Glutamatergic neuron (in vitro differentiated cells): ENCODE results near the gene ULK2. TPM values are rescaled to one million over a fixed set of nuclear protein-coding genes. Genes with fewer than 3 reads are reported as not detected.

Experiments used
- DNase-seq: peaks from one replicate; pipeline ENCODE4 v3.0.0; 2022
- H3K27ac Mint-ChIP-seq: one replicate; pipeline ENCODE4 v1.8.0; 2020; ENCODE audit warnings: mild to moderate bottlenecking, mixed read lengths, inconsistent platforms; ENCODE audit not compliant: unreplicated experiment
- H3K27me3 Mint-ChIP-seq: one replicate; pipeline ENCODE4 v1.8.0; 2020; ENCODE audit warnings: mild to moderate bottlenecking, moderate library complexity, mixed read lengths, inconsistent platforms; ENCODE audit not compliant: unreplicated experiment
- H3K36me3 Mint-ChIP-seq: one replicate; pipeline ENCODE4 v1.8.0; 2020; ENCODE audit warnings: mild to moderate bottlenecking, mixed read lengths, inconsistent platforms; ENCODE audit not compliant: unreplicated experiment
- H3K4me1 Mint-ChIP-seq: one replicate; pipeline ENCODE4 v1.8.0; 2020; ENCODE audit warnings: mild to moderate bottlenecking, low read depth, mixed read lengths, inconsistent platforms; ENCODE audit not compliant: unreplicated experiment
- H3K4me3 Mint-ChIP-seq: one replicate; pipeline ENCODE4 v1.8.0; 2020; ENCODE audit warnings: mild to moderate bottlenecking, mixed read lengths, inconsistent platforms; ENCODE audit not compliant: unreplicated experiment
- H3K9me3 Mint-ChIP-seq: one replicate; pipeline ENCODE4 v1.8.0; 2020; ENCODE audit warnings: mild to moderate bottlenecking, moderate library complexity, mixed read lengths, inconsistent platforms; ENCODE audit not compliant: unreplicated experiment
- total RNA-seq: library from RNA; stranded (reverse); fragmentation: NEBNext Ultra II Directional; extraction: Animal tissue kit (Norgen Biotek cat#: 25700); gene quantifications from one replicate; pipeline ENCODE4 v1.2.1, GENCODE V29; 2021; ENCODE audit not compliant: unreplicated experiment
- TF ChIP-seq, protein P1 (sequence below): fragments of 200-600 bp; sonication (generic); IDR thresholded peaks from one replicate; pipeline ENCODE4 v1.5.0; 2021; ENCODE audit not compliant: partially characterized antibody, unreplicated experiment

ULK2 gene
- total RNA-seq, 1 donor from 2014 or later, result 42.3 TPM

DNA sequence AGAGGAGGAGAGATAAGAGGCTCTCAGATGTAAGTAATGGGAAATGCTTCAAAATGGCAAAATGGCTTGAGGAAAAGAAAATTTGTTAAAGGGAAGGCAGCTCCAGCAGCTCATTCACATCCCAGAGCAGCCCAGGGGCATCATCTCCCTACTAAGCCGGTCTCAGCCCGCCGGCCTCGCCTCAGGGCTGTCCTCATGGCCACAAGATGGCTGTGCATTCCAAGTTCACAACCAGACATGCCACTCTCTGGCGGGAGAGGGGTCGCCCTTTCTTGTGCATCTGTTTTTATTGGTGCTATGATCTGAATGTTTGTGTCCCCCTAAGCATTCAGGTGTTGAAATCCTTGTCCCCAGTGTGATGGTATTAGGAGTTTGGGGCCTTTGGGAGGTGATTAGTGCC lies 137.8 kb downstream of the ULK2 start:
- DNase-seq, result no peak
- Mint-ChIP-seq H3K27me3 (no peaks in the 10 kb centered on the region), H3K9me3 (no peaks in the 10 kb centered on the region), H3K27ac (no peak overlapping the region), H3K36me3 (peaks cover 7% of the 10 kb centered on the region), H3K4me1 (no peaks in the 10 kb centered on the region), H3K4me3 (no peak overlapping the region)
- TF ChIP-seq, protein P1, sequence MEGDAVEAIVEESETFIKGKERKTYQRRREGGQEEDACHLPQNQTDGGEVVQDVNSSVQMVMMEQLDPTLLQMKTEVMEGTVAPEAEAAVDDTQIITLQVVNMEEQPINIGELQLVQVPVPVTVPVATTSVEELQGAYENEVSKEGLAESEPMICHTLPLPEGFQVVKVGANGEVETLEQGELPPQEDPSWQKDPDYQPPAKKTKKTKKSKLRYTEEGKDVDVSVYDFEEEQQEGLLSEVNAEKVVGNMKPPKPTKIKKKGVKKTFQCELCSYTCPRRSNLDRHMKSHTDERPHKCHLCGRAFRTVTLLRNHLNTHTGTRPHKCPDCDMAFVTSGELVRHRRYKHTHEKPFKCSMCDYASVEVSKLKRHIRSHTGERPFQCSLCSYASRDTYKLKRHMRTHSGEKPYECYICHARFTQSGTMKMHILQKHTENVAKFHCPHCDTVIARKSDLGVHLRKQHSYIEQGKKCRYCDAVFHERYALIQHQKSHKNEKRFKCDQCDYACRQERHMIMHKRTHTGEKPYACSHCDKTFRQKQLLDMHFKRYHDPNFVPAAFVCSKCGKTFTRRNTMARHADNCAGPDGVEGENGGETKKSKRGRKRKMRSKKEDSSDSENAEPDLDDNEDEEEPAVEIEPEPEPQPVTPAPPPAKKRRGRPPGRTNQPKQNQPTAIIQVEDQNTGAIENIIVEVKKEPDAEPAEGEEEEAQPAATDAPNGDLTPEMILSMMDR, result no peak

DNA sequence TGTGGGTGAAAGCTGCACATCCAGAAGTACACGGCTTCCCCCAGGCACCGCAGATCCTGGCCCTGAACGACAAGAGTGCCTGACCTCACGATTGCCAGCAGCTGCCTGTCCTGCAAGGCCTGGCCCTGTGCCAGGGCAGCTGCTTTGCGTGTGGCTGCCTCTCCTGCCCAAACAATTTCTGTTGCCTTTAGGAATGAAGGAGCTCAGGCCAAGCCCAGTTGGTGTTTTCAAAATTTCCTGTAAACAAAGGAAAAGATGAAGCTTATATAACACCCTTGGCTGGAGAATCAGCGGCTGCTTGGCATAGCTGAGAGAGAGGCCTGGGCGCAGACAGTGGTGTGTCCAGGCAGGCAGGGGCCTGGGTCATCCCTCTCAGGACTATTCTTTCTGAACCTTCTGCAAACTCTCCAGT lies 139.6 kb downstream of the ULK2 start:
- Mint-ChIP-seq H3K4me1 (no peaks in the 10 kb centered on the region), H3K36me3 (peaks cover 7% of the 10 kb centered on the region), H3K9me3 (no peaks in the 10 kb centered on the region), H3K27ac (no peak overlapping the region), H3K4me3 (no peak overlapping the region), H3K27me3 (no peaks in the 10 kb centered on the region)
- TF ChIP-seq, protein P1, result no peak
- no peak for DNase-seq

DNA sequence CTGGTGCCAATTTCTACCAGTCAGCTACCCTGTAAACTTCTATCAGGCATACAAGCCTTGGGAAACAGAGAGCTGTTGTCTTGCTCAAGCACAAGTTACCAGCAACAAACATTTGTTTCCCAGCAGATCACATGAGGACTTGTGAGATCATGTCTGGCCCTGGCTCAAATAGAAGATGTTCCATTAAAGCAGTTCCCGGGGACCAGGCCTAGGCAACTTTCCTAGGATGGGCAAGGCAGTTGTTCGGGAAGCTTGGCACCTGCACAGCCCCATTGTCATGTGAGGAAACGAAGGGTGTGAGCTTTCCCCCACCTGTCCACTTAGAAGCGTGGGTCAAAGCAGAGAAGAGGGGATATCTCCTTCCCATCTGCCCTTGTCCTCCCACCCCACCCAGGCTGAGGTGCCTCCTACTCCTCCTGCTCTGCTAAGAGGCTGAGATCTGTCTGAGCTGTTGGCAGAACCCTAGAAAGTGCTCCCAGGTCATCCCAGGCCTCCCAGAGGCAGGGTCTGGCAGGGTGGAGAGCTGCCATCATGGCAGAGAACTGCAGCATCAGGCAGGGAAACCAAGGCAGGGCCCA lies 140.1 kb downstream of the ULK2 start:
- Mint-ChIP-seq H3K27me3 (no peaks in the 10 kb centered on the region), H3K9me3 (no peaks in the 10 kb centered on the region), H3K4me1 (no peaks in the 10 kb centered on the region), H3K4me3 (no peak overlapping the region), H3K36me3 (peaks cover 7% of the 10 kb centered on the region), H3K27ac (no peak overlapping the region)
- TF ChIP-seq, protein P1, result no peak
- DNase-seq, result no peak

DNA sequence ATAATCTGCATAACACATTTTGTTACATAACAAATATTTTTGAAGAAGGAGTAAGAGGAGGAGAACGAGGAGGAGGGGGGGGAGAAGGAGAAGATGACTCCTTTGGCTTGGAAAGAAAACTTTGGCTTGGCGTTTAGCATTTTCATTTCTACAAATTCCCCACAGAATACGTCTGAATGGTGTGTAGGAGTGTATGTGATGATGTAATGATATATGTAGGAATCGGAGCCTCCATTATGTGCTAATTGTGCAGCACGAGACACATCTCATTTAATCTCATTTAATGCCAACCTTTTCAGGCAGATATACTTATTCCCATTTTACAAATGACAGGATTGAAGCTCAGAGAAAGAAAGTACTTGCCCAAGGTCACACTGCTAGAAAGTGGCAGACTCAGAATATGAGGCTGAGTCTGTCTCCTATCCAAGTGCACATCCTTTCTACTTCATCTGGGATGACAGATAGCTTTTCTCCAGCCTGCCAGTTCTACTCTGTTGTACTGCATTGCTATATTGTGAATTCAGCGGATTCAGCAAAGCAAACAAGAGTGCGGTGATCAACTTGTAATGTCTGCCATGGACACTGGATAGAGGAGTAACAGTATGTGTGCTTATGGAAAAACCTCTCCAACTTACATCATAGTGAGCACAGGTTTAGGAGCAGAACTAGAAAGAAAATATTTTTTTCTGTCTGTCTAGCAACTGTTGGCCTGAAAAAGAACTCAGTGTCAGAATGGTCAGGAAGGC lies 140.9 kb downstream of the ULK2 start:
- TF ChIP-seq, protein P1, result no peak
- Mint-ChIP-seq H3K9me3 (no peaks in the 10 kb centered on the region), H3K4me3 (no peak overlapping the region), H3K27ac (no peak overlapping the region), H3K27me3 (no peaks in the 10 kb centered on the region), H3K4me1 (no peaks in the 10 kb centered on the region), H3K36me3 (peaks cover 7% of the 10 kb centered on the region)
- DNase-seq, result no peak

DNA sequence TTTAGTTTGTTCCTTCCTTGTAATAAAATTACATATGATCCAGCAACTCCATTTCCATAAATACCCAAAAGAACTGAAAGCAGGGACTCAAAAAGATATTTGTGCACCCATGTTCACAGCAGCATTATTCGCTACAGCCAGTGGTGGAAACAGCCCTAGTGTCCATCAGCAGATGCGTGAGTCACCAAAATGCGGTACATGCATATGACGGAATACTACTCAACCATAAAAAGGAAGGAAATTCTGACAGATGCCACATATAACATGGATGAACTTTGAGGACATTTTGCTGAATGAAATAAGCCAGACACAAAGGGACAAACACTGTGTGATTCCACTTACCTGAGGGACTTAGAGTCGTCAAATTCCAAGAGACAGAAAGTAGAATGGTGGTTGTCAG lies 142.2 kb downstream of the ULK2 start:
- Mint-ChIP-seq H3K27me3 (no peaks in the 10 kb centered on the region), H3K36me3 (peaks cover 7% of the 10 kb centered on the region), H3K9me3 (no peaks in the 10 kb centered on the region), H3K4me3 (no peak overlapping the region), H3K4me1 (no peaks in the 10 kb centered on the region), H3K27ac (no peak overlapping the region)
- TF ChIP-seq, protein P1, result no peak
- DNase-seq, result no peak
